CD14-positive monocyte (primary cell): ENCODE measurements around the gene STK32C. TPM values are rescaled to one million over a fixed set of nuclear protein-coding genes. Genes with fewer than 3 reads are reported as not detected.

ENCODE experiments used
- DNase-seq, 3 donors: peaks; one replicate each; pipeline ENCODE4 v3.0.0-alpha.2; 2011 to 2022
- H2AFZ ChIP-seq: 2 replicates; pipeline ENCODE4 v1.6.0; 2012; ENCODE audit warnings: mild to moderate bottlenecking, low read depth, low read length, inconsistent platforms; ENCODE audit not compliant: insufficient read depth, poor library complexity, severe bottlenecking
- H3K27ac ChIP-seq, 2 donors: 1 replicate in 1 of 2; 2 replicates in 1 of 2; pipeline ENCODE4 v1.5.1; 2012 to 2013; ENCODE audit warnings: low read length in 2 of 2, control low read depth in 1 of 2, inconsistent platforms in 1 of 2, low read depth in 1 of 2, mild to moderate bottlenecking in 1 of 2
- H3K27me3 ChIP-seq, 2 donors: one replicate each; pipeline versions ENCODE4 v1.6.0 to v1.6.1; 2011 to 2013; ENCODE audit warnings: low read length in 2 of 2; ENCODE audit not compliant: control insufficient read depth in 2 of 2, insufficient read depth in 2 of 2
- H3K36me3 ChIP-seq, 2 donors: replicated peaks in 1 of 2; 1 replicate in 1 of 2; 2 replicates in 1 of 2; pipeline versions ENCODE4 v1.5.1 to v1.6.1; 2012 to 2013; ENCODE audit warnings: low read length in 2 of 2, control low read depth in 1 of 2, inconsistent platforms in 1 of 2, mild to moderate bottlenecking in 1 of 2; ENCODE audit not compliant: insufficient read depth in 2 of 2, control insufficient read depth in 1 of 2
- H3K4me1 ChIP-seq, 2 donors: 1 replicate in 1 of 2; 2 replicates in 1 of 2; pipeline versions ENCODE4 v1.5.1 to v1.6.1; 2012 to 2013; ENCODE audit warnings: low read length in 2 of 2, control low read depth in 1 of 2, inconsistent platforms in 1 of 2, mild to moderate bottlenecking in 1 of 2, moderate library complexity in 1 of 2; ENCODE audit not compliant: insufficient read depth in 2 of 2, control insufficient read depth in 1 of 2
- H3K4me2 ChIP-seq: replicated peaks from 2 replicates; pipeline ENCODE3; 2012; ENCODE audit warnings: low read length, moderate library complexity, mild to moderate bottlenecking; ENCODE audit not compliant: poor library complexity, severe bottlenecking; ENCODE audit errors: extremely low read depth
- H3K4me3 ChIP-seq, 3 experiments: fragments of 200-600 bp in 1 of 3; sonication (generic) in 1 of 3; replicated peaks in 1 of 3; 1 replicate in 2 of 3; 2 replicates in 1 of 3; pipeline ENCODE4 v1.5.1; 2011 to 2013; ENCODE audit warnings: low read length in 3 of 3, mild to moderate bottlenecking in 3 of 3, control low read depth in 2 of 3, low read depth in 2 of 3, inconsistent platforms in 1 of 3, moderate library complexity in 1 of 3
- H3K79me2 ChIP-seq: 2 replicates; pipeline ENCODE4 v1.6.0; 2012; ENCODE audit warnings: mild to moderate bottlenecking, control low read depth, inconsistent platforms, low read length, moderate library complexity; ENCODE audit not compliant: insufficient read depth
- H3K9ac ChIP-seq: 2 replicates; pipeline ENCODE4 v1.6.0; 2017; ENCODE audit warnings: low read length, mild to moderate bottlenecking; ENCODE audit not compliant: insufficient read depth, poor library complexity, severe bottlenecking
- H3K9me3 ChIP-seq, 2 donors: replicated peaks in 1 of 2; 1 replicate in 1 of 2; 2 replicates in 1 of 2; pipeline versions ENCODE4 v1.5.1 to v1.6.1; 2012 to 2013; ENCODE audit warnings: low read length in 2 of 2, control low read depth in 1 of 2; ENCODE audit not compliant: control insufficient read depth in 1 of 2, insufficient read depth in 1 of 2
- H4K20me1 ChIP-seq: 2 replicates; pipeline ENCODE4 v1.6.0; 2012; ENCODE audit warnings: mild to moderate bottlenecking, low read length, control low read depth, moderate library complexity; ENCODE audit not compliant: insufficient read depth
- H3K27ac Mint-ChIP-seq, 7 donors: one replicate each; pipeline ENCODE4 v1.8.0; 2020; ENCODE audit warnings: mild to moderate bottlenecking in 7 of 7, mixed read lengths in 7 of 7, moderate library complexity in 6 of 7, inconsistent platforms in 2 of 7
- H3K27me3 Mint-ChIP-seq, 3 donors: one replicate each; pipeline ENCODE4 v1.8.0; 2021 to 2022; ENCODE audit warnings: low read depth in 3 of 3, mild to moderate bottlenecking in 3 of 3, mixed read lengths in 3 of 3, moderate library complexity in 3 of 3, inconsistent platforms in 1 of 3
- H3K36me3 Mint-ChIP-seq, 2 donors: one replicate each; pipeline ENCODE4 v1.8.0; 2020; ENCODE audit warnings: mixed read lengths in 2 of 2, inconsistent platforms in 1 of 2, mild to moderate bottlenecking in 1 of 2
- H3K4me1 Mint-ChIP-seq: one replicate; pipeline ENCODE4 v1.8.0; 2020; ENCODE audit warnings: mild to moderate bottlenecking, mixed read lengths
- H3K4me3 Mint-ChIP-seq, 2 donors: one replicate each; pipeline ENCODE4 v1.8.0; 2020; ENCODE audit warnings: mild to moderate bottlenecking in 2 of 2, mixed read lengths in 2 of 2, moderate library complexity in 1 of 2
- H3K9me3 Mint-ChIP-seq, 7 donors: one replicate each; pipeline ENCODE4 v1.8.0; 2020 to 2022; ENCODE audit warnings: mixed read lengths in 7 of 7, mild to moderate bottlenecking in 6 of 7, moderate library complexity in 6 of 7, inconsistent platforms in 2 of 7
- WGBS: methylation state at CpG from one replicate; pipeline ENCODE4 v1.1.5; 2013; ENCODE audit warnings: missing lambda C conversion rate; ENCODE audit not compliant: insufficient coverage; 5-methylcytosine and 5-hydroxymethylcytosine counted together
- intact Hi-C, 2 donors: fragments of 100-400 bp; cut with micrococcal nuclease; formaldehyde crosslinking; loops; one replicate each; pipeline versions ENCODE4 v1.15.0 to v1.15.1; 2023
- polyA plus RNA-seq, 3 donors: library from polyadenylated mRNA; depleted of rRNA in 1 of 3; unstranded in 2 of 3; stranded (reverse) in 1 of 3; fragments of 300-500 nt in 2 of 3; fragments of >200 nt in 1 of 3; fragmentation: Illumina TruSeq in 2 of 3; gene quantifications; 1 replicate in 2 of 3; 2 replicates in 1 of 3; pipeline ENCODE4 v1.2.3, GENCODE V29; 2012 to 2021
- TF ChIP-seq, protein P1 (sequence below): fragments of 200-600 bp; IDR thresholded peaks from one replicate; pipeline ENCODE4 v1.8.0; 2022; ENCODE audit warnings: antibody characterized with exemption, mild to moderate bottlenecking

The STK32C gene
- polyA plus RNA-seq, 3 donors: 13.6 to 22.8 (median 18.4) TPM

DNA sequence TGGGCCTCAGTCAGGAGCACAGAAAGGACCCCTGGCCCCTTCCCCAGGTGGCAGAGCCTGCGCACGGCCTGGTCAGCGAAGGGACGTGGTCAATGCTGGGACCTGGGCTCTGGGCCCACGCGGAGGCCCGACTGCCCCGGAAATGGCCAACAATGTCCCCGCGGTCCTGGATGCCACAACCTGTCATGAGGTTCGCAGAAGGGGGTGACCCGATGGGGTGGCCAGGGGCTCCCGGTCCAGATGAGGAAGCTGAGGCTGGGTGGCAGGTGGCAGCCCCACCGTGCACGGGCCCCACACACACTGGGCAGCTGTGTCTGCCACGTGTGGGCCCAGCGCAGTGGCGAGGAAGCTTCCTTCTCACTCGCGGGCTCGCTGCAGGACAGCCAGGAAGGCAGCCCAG is 71.6 kb downstream of the STK32C start:
- Histone ChIP-seq H3K4me2 (no peak overlapping the region), H3K27ac (no peak overlapping the region), H3K79me2 (no peaks in the 10 kb centered on the region), H4K20me1 (no peaks in the 10 kb centered on the region), H3K36me3 (peaks cover 0 to 8% of the 10 kb centered on the region in 2 donors), H3K4me3 (no peak overlapping the region), H3K27me3 (peaks cover 0 to 15% of the 10 kb centered on the region in 2 donors), H3K9ac (no peak overlapping the region), H3K9me3 (no peaks in the 10 kb centered on the region), H2AFZ (no peak overlapping the region), H3K4me1 (peaks cover 27 to 28% of the 10 kb centered on the region in 2 donors)
- WGBS: 87% methylated on average over 18 of the region's 21 CpGs
- TF ChIP-seq, protein P1, sequence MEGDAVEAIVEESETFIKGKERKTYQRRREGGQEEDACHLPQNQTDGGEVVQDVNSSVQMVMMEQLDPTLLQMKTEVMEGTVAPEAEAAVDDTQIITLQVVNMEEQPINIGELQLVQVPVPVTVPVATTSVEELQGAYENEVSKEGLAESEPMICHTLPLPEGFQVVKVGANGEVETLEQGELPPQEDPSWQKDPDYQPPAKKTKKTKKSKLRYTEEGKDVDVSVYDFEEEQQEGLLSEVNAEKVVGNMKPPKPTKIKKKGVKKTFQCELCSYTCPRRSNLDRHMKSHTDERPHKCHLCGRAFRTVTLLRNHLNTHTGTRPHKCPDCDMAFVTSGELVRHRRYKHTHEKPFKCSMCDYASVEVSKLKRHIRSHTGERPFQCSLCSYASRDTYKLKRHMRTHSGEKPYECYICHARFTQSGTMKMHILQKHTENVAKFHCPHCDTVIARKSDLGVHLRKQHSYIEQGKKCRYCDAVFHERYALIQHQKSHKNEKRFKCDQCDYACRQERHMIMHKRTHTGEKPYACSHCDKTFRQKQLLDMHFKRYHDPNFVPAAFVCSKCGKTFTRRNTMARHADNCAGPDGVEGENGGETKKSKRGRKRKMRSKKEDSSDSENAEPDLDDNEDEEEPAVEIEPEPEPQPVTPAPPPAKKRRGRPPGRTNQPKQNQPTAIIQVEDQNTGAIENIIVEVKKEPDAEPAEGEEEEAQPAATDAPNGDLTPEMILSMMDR: no peak
- intact Hi-C loops: loop anchor here in 1 of 2 donors (10.0 kb wide), 1 partner anchor 69 kb away; the partner anchor contains the start of gene STK32C
- H3K4me1 Mint-ChIP-seq: peaks cover 4% of the 10 kb centered on the region
- H3K27ac Mint-ChIP-seq: no peak overlapping the region
- H3K4me3 Mint-ChIP-seq: no peak overlapping the region
- peaks cover 0 to 4% (median 0%) of the 10 kb centered on the region in 7 donors for H3K9me3 Mint-ChIP-seq
- peaks cover 3 to 8% of the 10 kb centered on the region in 2 donors for H3K36me3 Mint-ChIP-seq
- peaks cover 5 to 10% (median 10%) of the 10 kb centered on the region in 3 donors for H3K27me3 Mint-ChIP-seq
- no peak for DNase-seq

DNA sequence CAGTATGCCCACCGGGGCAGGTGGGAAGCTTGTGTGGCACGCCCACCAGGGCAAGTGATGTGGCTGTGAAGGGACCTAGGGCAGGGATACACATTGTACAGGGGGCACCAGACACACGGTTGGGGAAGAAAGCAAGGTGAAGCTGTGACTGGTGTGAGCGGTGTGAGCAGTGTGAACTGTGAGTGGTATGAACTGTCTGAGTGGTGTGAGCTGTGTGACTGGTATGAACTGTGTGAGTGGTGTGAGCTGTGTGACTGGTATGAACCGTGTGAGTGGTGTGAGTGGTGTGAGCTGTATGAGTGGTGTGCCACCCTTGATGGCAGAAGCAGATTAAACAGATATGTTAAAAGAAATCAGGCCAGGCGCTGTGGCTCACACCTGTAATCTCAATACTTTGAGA is 72.9 kb downstream of the STK32C start:
- Mint-ChIP-seq H3K27me3 (peaks cover 8 to 12% (median 11%) of the 10 kb centered on the region in 3 donors), H3K4me3 (no peak overlapping the region), H3K4me1 (peaks cover 8% of the 10 kb centered on the region), H3K27ac (no peak overlapping the region), H3K36me3 (peaks cover 3 to 8% of the 10 kb centered on the region in 2 donors), H3K9me3 (peaks cover 0 to 4% (median 0%) of the 10 kb centered on the region in 7 donors)
- peaks cover 40 to 41% of the 10 kb centered on the region in 2 donors for H3K4me1 ChIP-seq
- no peaks in the 10 kb centered on the region for H4K20me1 ChIP-seq
- no peak overlapping the region for H3K4me3 ChIP-seq
- intact Hi-C loops: loop anchor here in 1 of 2 donors (10.0 kb wide), 1 partner anchor 70 kb away; the partner anchor contains the start of gene STK32C
- TF ChIP-seq, protein P1: no peak
- H3K36me3 ChIP-seq: peaks cover 0 to 8% of the 10 kb centered on the region in 2 donors
- WGBS: 96% methylated on average over 4 of the region's 6 CpGs
- no peak overlapping the region for H3K9ac ChIP-seq
- H3K27ac ChIP-seq: no peak overlapping the region
- no peak overlapping the region for H2AFZ ChIP-seq
- DNase-seq: no peak
- H3K79me2 ChIP-seq: no peaks in the 10 kb centered on the region
- H3K4me2 ChIP-seq: no peak overlapping the region
- no peaks in the 10 kb centered on the region for H3K9me3 ChIP-seq
- H3K27me3 ChIP-seq: peaks cover 0 to 15% of the 10 kb centered on the region in 2 donors
